ENCODE results near the gene CHMP3. TPM values are rescaled to one million over a fixed set of nuclear protein-coding genes. Genes with fewer than 3 reads are reported as not detected.

Gene CHMP3
- total RNA-seq, 1 donor from 2014 or later = 21.9 TPM

- Histone ChIP-seq H3K4me1 (no peaks in the 10 kb centered on the region), H3K4me2 (no peak overlapping the region), H3K4me3 (no peak overlapping the region), H2AFZ (replicated peaks) (no peak overlapping the region), H3K36me3 (no peaks in the 10 kb centered on the region), H3K27me3 (no peaks in the 10 kb centered on the region), H4K20me1 (ENCODE audit: low read depth) (no peaks in the 10 kb centered on the region), H3K79me2 (ENCODE audit: low read depth) (no peaks in the 10 kb centered on the region), H3F3A (ENCODE audit: low read depth) (no peaks in the 10 kb centered on the region), H3K9me3 (ENCODE audit: low read depth) (no peaks in the 10 kb centered on the region), H3K9ac (no peak overlapping the region), H3K27ac (no peak overlapping the region)
- Mint-ChIP-seq H3K36me3 (peaks cover 5% of the 10 kb centered on the region), H3K4me3 (no peak overlapping the region), H3K9me3 (no peaks in the 10 kb centered on the region), H3K4me1 (no peaks in the 10 kb centered on the region), H3K27ac (no peak overlapping the region), H3K27me3 (ENCODE audit: insufficient read depth, low read depth) (no peaks in the 10 kb centered on the region)
- no peak for TF ChIP-seq EZH2 (IDR thresholded peaks at IDR 0.05)
- peak; percentile 14 for TF ChIP-seq CTCF (IDR thresholded peaks at IDR 0.05)
- DNase-seq (ENCODE audit: low spot score) = no peak
Observed at GRCh38 chr2:86520153-86520552, 43.1 kb downstream of the CHMP3 start.

- Mint-ChIP-seq H3K36me3 (peaks cover 5% of the 10 kb centered on the region), H3K27me3 (ENCODE audit: insufficient read depth, low read depth) (no peaks in the 10 kb centered on the region), H3K27ac (no peak overlapping the region), H3K4me3 (no peak overlapping the region), H3K9me3 (no peaks in the 10 kb centered on the region), H3K4me1 (no peaks in the 10 kb centered on the region)
- Histone ChIP-seq H4K20me1 (ENCODE audit: low read depth) (no peaks in the 10 kb centered on the region), H3K9ac (no peak overlapping the region), H3K27ac (no peak overlapping the region), H3K4me1 (no peaks in the 10 kb centered on the region), H3K79me2 (ENCODE audit: low read depth) (no peaks in the 10 kb centered on the region), H3K27me3 (no peaks in the 10 kb centered on the region), H3K9me3 (ENCODE audit: low read depth) (no peaks in the 10 kb centered on the region), H2AFZ (replicated peaks) (no peak overlapping the region), H3K4me2 (no peak overlapping the region), H3K36me3 (no peaks in the 10 kb centered on the region), H3F3A (ENCODE audit: low read depth) (no peaks in the 10 kb centered on the region), H3K4me3 (no peak overlapping the region)
- no peak for TF ChIP-seq CTCF (IDR thresholded peaks at IDR 0.05)
- TF ChIP-seq EZH2 (IDR thresholded peaks at IDR 0.05) = no peak
- no peak for TF ChIP-seq EZH2phosphoT487 (IDR thresholded peaks at IDR 0.05)
- DNase-seq (ENCODE audit: low spot score) = no peak
Observed at GRCh38 chr2:86519349-86519748, 43.9 kb downstream of the CHMP3 start.

GRCh38 chr2:86518481-86518880, 44.8 kb downstream of the CHMP3 start:
- peak; percentile 44 for TF ChIP-seq CTCF (IDR thresholded peaks at IDR 0.05)
- no peak for TF ChIP-seq EZH2phosphoT487 (IDR thresholded peaks at IDR 0.05)
- H3K27ac ChIP-seq = no peak overlapping the region
- peak; percentile 43 for DNase-seq (ENCODE audit: low spot score)

More at GRCh38 chr2:86518481-86518880, 44.8 kb downstream of the CHMP3 start:
- no peak overlapping the region for H2AFZ ChIP-seq (replicated peaks)
- H3K4me1 Mint-ChIP-seq = no peaks in the 10 kb centered on the region
- H3K9ac ChIP-seq = no peak overlapping the region
- no peak overlapping the region for H3K27ac Mint-ChIP-seq
- no peaks in the 10 kb centered on the region for H3K36me3 ChIP-seq
- H3K4me3 Mint-ChIP-seq = no peak overlapping the region
- H3K4me3 ChIP-seq = no peak overlapping the region
- no peaks in the 10 kb centered on the region for H3K4me1 ChIP-seq
- no peaks in the 10 kb centered on the region for H4K20me1 ChIP-seq (ENCODE audit: low read depth)
- no peak overlapping the region for H3K4me2 ChIP-seq
- peaks cover 5% of the 10 kb centered on the region for H3K36me3 Mint-ChIP-seq
- H3K9me3 Mint-ChIP-seq = no peaks in the 10 kb centered on the region
- H3K79me2 ChIP-seq (ENCODE audit: low read depth) = no peaks in the 10 kb centered on the region
- no peaks in the 10 kb centered on the region for H3K27me3 ChIP-seq
- no peaks in the 10 kb centered on the region for H3F3A ChIP-seq (ENCODE audit: low read depth)
- no peaks in the 10 kb centered on the region for H3K27me3 Mint-ChIP-seq (ENCODE audit: insufficient read depth, low read depth)
- no peaks in the 10 kb centered on the region for H3K9me3 ChIP-seq (ENCODE audit: low read depth)

All from neural progenitor cell (in vitro differentiated cells).